NB4 (cell line): ENCODE data around the gene OOSP4A.

ENCODE experiments used
- CTCF ChIP-seq: IDR thresholded peaks from one replicate; pipeline ENCODE4 v1.5.1; 2012; ENCODE audit warnings: low read depth, low read length
- MYC ChIP-seq: IDR thresholded peaks from 2 replicates; pipeline ENCODE4 v1.6.1; 2011; ENCODE audit warnings: low read depth, low read length
- POLR2A ChIP-seq: IDR thresholded peaks from 2 replicates; pipeline ENCODE4 v1.6.1; 2011; ENCODE audit warnings: mild to moderate bottlenecking; ENCODE audit not compliant: insufficient read length; ENCODE audit errors: extremely low read depth

GRCh38 chr11:59965424-59965823 is 1.6 kb downstream of the OOSP4A start:
- TF ChIP-seq POLR2A (no peak), CTCF (no peak), MYC (no peak)
